Uterus (tissue), 2 donors: Measurements from ENCODE around the gene EIF2B5.

Experiments used
- POLR2A ChIP-seq, 2 donors: fragments of 450-650 bp; IDR thresholded peaks; one replicate each; pipeline ENCODE4 v1.6.1; 2016; ENCODE audit warnings: antibody characterized with exemption in 2 of 2, mild to moderate bottlenecking in 1 of 2, moderate library complexity in 1 of 2
- TF ChIP-seq, protein P1 (sequence below), 4 experiments: fragments of 200-600 bp in 2 of 4; fragments of 450-650 bp in 2 of 4; sonication (generic) in 2 of 4; IDR thresholded peaks; one replicate each; pipeline ENCODE4 v1.5.1; 2016 to 2019; ENCODE audit warnings: antibody characterized with exemption in 4 of 4, mild to moderate bottlenecking in 2 of 4, moderate library complexity in 1 of 4

DNA sequence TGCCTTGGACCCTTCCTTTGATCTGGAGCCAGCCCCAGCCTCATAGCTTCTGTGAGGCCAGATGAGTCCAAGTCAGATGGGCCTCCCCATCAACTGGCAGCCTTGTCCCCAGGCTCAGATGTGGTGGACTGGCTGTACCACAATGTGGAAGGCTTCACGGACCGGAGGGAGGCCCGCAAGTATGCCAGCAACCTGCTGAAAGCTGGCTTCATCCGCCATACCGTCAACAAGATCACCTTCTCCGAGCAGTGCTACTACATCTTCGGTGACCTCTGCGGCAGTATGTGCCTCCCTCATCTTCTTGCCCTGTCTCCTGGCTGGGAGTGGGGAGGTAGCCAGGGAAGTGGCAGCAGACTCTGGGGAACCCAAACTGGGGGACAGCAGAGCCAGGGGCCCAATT lies 32.6 kb downstream of the EIF2B5 start:
- TF ChIP-seq, protein P1, sequence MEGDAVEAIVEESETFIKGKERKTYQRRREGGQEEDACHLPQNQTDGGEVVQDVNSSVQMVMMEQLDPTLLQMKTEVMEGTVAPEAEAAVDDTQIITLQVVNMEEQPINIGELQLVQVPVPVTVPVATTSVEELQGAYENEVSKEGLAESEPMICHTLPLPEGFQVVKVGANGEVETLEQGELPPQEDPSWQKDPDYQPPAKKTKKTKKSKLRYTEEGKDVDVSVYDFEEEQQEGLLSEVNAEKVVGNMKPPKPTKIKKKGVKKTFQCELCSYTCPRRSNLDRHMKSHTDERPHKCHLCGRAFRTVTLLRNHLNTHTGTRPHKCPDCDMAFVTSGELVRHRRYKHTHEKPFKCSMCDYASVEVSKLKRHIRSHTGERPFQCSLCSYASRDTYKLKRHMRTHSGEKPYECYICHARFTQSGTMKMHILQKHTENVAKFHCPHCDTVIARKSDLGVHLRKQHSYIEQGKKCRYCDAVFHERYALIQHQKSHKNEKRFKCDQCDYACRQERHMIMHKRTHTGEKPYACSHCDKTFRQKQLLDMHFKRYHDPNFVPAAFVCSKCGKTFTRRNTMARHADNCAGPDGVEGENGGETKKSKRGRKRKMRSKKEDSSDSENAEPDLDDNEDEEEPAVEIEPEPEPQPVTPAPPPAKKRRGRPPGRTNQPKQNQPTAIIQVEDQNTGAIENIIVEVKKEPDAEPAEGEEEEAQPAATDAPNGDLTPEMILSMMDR (IDR thresholded peaks at IDR 0.05) = no peak
- no peak for TF ChIP-seq POLR2A (IDR thresholded peaks at IDR 0.05)
